GM19240 (cell line): ENCODE data around the gene TCHH.

ENCODE experiments used
- DNase-seq: peaks from one replicate; pipeline ENCODE4 v3.0.0; 2011; ENCODE audit warnings: low spot score; ENCODE audit not compliant: insufficient read length

Gene TCHH

DNA sequence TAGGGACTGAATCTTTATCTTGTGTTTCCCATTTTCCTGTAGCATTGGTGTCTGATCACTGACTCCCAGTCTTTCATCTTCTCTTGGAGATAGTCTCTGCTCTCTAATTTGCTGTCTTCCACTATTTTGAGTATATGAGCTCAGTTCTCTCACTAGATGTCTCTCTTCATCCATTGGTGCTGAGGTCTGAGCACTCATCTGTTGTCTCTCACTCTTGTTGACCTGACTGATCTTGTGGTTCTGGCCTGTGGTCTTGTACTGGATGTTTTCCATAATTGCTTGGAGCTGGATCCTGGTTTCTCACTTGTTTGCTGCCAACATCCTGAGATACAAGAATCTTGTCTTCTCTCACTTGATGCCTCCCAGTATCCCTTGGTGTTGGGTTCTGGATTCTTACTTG is 53.3 kb downstream of the TCHH start:
- no peak for DNase-seq
